Measurements from ENCODE around the gene SRSF8. TPM values are rescaled to one million over a fixed set of nuclear protein-coding genes. Genes with fewer than 3 reads are reported as not detected.
A peak's percentile ranks its signal among the peaks of the same experiment; 100 is the strongest.

Gene SRSF8
- total and polyA plus RNA-seq, 9 of the 15 experiments (the other 6 are each of a cell fraction or from before 2014, with no cell fraction given), result 18.0 to 53.4 (median 27.9) TPM

GRCh38 chr11:95100191-95100648 is 33.5 kb downstream of the SRSF8 start (continued):
- TF ChIP-seq E2F6 (IDR thresholded peaks at IDR 0.05; ENCODE audit: borderline replicate concordance in 1 of 2, extremely low read depth in 1 of 2, insufficient read depth in 1 of 2, insufficient read length in 1 of 2, low read depth in 1 of 2, low read length in 1 of 2, poor library complexity in 1 of 2, severe bottlenecking in 1 of 2) (no peak), ESRRB (CRISPR knock-in tag; IDR thresholded peaks at IDR 0.05; ENCODE audit: borderline replicate concordance) (no peak), ZEB2 (IDR thresholded peaks at IDR 0.05) (peak; percentile 76; the same call in 1 of the 2 replicates), FOSL1 (tag; conservative IDR thresholded peaks at IDR 0.05) (peak; percentile 82), FOXM1 (IDR thresholded peaks at IDR 0.05; ENCODE audit: low read depth) (peak; percentile 95), FOXM1 (CRISPR knock-in tag; IDR thresholded peaks at IDR 0.05; ENCODE audit: low read depth) (no peak), PHF8 (IDR thresholded peaks at IDR 0.05; ENCODE audit: borderline replicate concordance, low read length) (no peak), PTRF (tag; IDR thresholded peaks at IDR 0.05) (no peak), RNF2 (IDR thresholded peaks at IDR 0.05) (peak; percentile 41; the same call in 1 of the 2 replicates), MCM7 (IDR thresholded peaks at IDR 0.05) (no peak), ILK (tag; IDR thresholded peaks at IDR 0.05; ENCODE audit: borderline replicate concordance, low read depth) (no peak), HMBOX1 (IDR thresholded peaks at IDR 0.05) (peak; percentile 99), SLC30A9 (CRISPR knock-in tag; IDR thresholded peaks at IDR 0.05) (no peak), RUNX1 (IDR thresholded peaks at IDR 0.05; ENCODE audit: low read depth) (no peak), POLR3G (IDR thresholded peaks at IDR 0.05; ENCODE audit: extremely low read depth, insufficient read length, insufficient replicate concordance) (no peak), USF1 (CRISPR knock-in tag; IDR thresholded peaks at IDR 0.05) (no peak), SMAD2 (IDR thresholded peaks at IDR 0.05; ENCODE audit: low read depth, low read length) (no peak), CTCF (IDR thresholded peaks at IDR 0.05 in 2 of 3, conservative IDR thresholded peaks at IDR 0.05 in 1 of 3; ENCODE audit: insufficient read depth in 2 of 3, low read depth in 1 of 3, low read length in 3 of 3) (no peak), ETS2 (tag; IDR thresholded peaks at IDR 0.05; ENCODE audit: borderline replicate concordance, poor library complexity, severe bottlenecking) (no peak), PRPF4 (IDR thresholded peaks at IDR 0.05; ENCODE audit: insufficient read depth, low read depth, low read length, poor library complexity, severe bottlenecking) (no peak), BCOR (IDR thresholded peaks at IDR 0.05) (peak; percentile 97), ZNF778 (CRISPR knock-in tag; IDR thresholded peaks at IDR 0.05) (no peak), PHF21A (IDR thresholded peaks at IDR 0.05; ENCODE audit: borderline replicate concordance, low read depth) (no peak), ZNF431 (CRISPR knock-in tag; IDR thresholded peaks at IDR 0.05) (no peak), ZNF655 (CRISPR knock-in tag; IDR thresholded peaks at IDR 0.05) (no peak)
